ENCODE data around the gene PTPRR. TPM values are rescaled to one million over a fixed set of nuclear protein-coding genes. Genes with fewer than 3 reads are reported as not detected.

Gene PTPRR
- total and polyA plus RNA-seq, 4 donors: 0.17 to 1.5 (median 0.61) TPM

- TF ChIP-seq, protein P1, sequence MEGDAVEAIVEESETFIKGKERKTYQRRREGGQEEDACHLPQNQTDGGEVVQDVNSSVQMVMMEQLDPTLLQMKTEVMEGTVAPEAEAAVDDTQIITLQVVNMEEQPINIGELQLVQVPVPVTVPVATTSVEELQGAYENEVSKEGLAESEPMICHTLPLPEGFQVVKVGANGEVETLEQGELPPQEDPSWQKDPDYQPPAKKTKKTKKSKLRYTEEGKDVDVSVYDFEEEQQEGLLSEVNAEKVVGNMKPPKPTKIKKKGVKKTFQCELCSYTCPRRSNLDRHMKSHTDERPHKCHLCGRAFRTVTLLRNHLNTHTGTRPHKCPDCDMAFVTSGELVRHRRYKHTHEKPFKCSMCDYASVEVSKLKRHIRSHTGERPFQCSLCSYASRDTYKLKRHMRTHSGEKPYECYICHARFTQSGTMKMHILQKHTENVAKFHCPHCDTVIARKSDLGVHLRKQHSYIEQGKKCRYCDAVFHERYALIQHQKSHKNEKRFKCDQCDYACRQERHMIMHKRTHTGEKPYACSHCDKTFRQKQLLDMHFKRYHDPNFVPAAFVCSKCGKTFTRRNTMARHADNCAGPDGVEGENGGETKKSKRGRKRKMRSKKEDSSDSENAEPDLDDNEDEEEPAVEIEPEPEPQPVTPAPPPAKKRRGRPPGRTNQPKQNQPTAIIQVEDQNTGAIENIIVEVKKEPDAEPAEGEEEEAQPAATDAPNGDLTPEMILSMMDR (IDR thresholded peaks at IDR 0.05; ENCODE audit: control extremely low read depth, extremely low read depth): no peak
- Histone ChIP-seq H3K27me3 (ENCODE audit: control insufficient read depth in 3 of 3, insufficient read depth in 3 of 3, low read length in 2 of 3) (peaks cover 0 to 3% (median 2%) of the 10 kb centered on the region in 3 donors), H3K36me3 (ENCODE audit: control insufficient read depth in 4 of 4, insufficient read depth in 4 of 4, low read length in 4 of 4) (no peaks in the 10 kb centered on the region), H3K9me3 (ENCODE audit: control insufficient read depth in 4 of 4, insufficient read depth in 3 of 4, low read length in 3 of 4) (no peaks in the 10 kb centered on the region), H3K9ac (ENCODE audit: insufficient read depth in 1 of 2, low read length in 2 of 2) (no peak overlapping the region), H3K27ac (ENCODE audit: low read depth in 1 of 2, low read length in 1 of 2) (no peak overlapping the region), H3K4me1 (ENCODE audit: control insufficient read depth in 5 of 5, insufficient read depth in 5 of 5, low read length in 5 of 5) (no peaks in the 10 kb centered on the region), H3K4me3 (no peak overlapping the region)
- WGBS, 2 donors: 84 to 85% methylated on average over 6 of the region's 6 CpGs
- no peak for DNase-seq
- no peak for ATAC-seq (ENCODE audit: insufficient read depth, low FRiP score)
Measured at GRCh38 chr12:70747445-70748260, 172.9 kb downstream of the PTPRR start.

- peaks cover 0 to 3% (median 0%) of the 10 kb centered on the region in 3 donors for H3K27me3 ChIP-seq (ENCODE audit: control insufficient read depth in 3 of 3, insufficient read depth in 3 of 3, low read length in 2 of 3)
- H3K4me3 ChIP-seq: no peak overlapping the region
- H3K36me3 ChIP-seq (ENCODE audit: control insufficient read depth in 4 of 4, insufficient read depth in 4 of 4, low read length in 4 of 4): no peaks in the 10 kb centered on the region
- DNase-seq: no peak
- no peaks in the 10 kb centered on the region for H3K9me3 ChIP-seq (ENCODE audit: control insufficient read depth in 4 of 4, insufficient read depth in 3 of 4, low read length in 3 of 4)
- no peaks in the 10 kb centered on the region for H3K4me1 ChIP-seq (ENCODE audit: control insufficient read depth in 5 of 5, insufficient read depth in 5 of 5, low read length in 5 of 5)
- 88 to 90% methylated on average over 7 of the region's 7 CpGs for WGBS, 2 donors
- TF ChIP-seq, protein P1 (IDR thresholded peaks at IDR 0.05; ENCODE audit: control extremely low read depth, extremely low read depth): no peak
- H3K27ac ChIP-seq (ENCODE audit: low read depth in 1 of 2, low read length in 1 of 2): no peak overlapping the region
- no peak for ATAC-seq (ENCODE audit: insufficient read depth, low FRiP score)
- H3K9ac ChIP-seq (ENCODE audit: insufficient read depth in 1 of 2, low read length in 2 of 2): no peak overlapping the region
Measured at GRCh38 chr12:70745048-70745447, 175.5 kb downstream of the PTPRR start.

- H3K36me3 ChIP-seq (ENCODE audit: control insufficient read depth in 4 of 4, insufficient read depth in 4 of 4, low read length in 4 of 4): no peaks in the 10 kb centered on the region
- no peak overlapping the region for H3K27ac ChIP-seq (ENCODE audit: low read depth in 1 of 2, low read length in 1 of 2)
- 84 to 91% methylated on average over 2 of the region's 2 CpGs for WGBS, 2 donors
- H3K4me3 ChIP-seq: no peak overlapping the region
- no peaks in the 10 kb centered on the region for H3K4me1 ChIP-seq (ENCODE audit: control insufficient read depth in 5 of 5, insufficient read depth in 5 of 5, low read length in 5 of 5)
- H3K27me3 ChIP-seq (ENCODE audit: control insufficient read depth in 3 of 3, insufficient read depth in 3 of 3, low read length in 2 of 3): peaks cover 0 to 3% (median 0%) of the 10 kb centered on the region in 3 donors
- ATAC-seq (ENCODE audit: insufficient read depth, low FRiP score) (no peak), DNase-seq (no peak)
- TF ChIP-seq, protein P1 (IDR thresholded peaks at IDR 0.05; ENCODE audit: control extremely low read depth, extremely low read depth): no peak
- no peaks in the 10 kb centered on the region for H3K9me3 ChIP-seq (ENCODE audit: control insufficient read depth in 4 of 4, insufficient read depth in 3 of 4, low read length in 3 of 4)
- H3K9ac ChIP-seq (ENCODE audit: insufficient read depth in 1 of 2, low read length in 2 of 2): no peak overlapping the region
Measured at GRCh38 chr12:70744178-70744577, 176.4 kb downstream of the PTPRR start.

Data from lung (tissue), 12 donors.